ENCODE measurements around the gene ALPL.
"Not testable (repeated sequence)": the region's sequence is repeated elsewhere in the genome, so short reads cannot be mapped to it uniquely, and the experiment has no call there.

The ALPL gene

DNA sequence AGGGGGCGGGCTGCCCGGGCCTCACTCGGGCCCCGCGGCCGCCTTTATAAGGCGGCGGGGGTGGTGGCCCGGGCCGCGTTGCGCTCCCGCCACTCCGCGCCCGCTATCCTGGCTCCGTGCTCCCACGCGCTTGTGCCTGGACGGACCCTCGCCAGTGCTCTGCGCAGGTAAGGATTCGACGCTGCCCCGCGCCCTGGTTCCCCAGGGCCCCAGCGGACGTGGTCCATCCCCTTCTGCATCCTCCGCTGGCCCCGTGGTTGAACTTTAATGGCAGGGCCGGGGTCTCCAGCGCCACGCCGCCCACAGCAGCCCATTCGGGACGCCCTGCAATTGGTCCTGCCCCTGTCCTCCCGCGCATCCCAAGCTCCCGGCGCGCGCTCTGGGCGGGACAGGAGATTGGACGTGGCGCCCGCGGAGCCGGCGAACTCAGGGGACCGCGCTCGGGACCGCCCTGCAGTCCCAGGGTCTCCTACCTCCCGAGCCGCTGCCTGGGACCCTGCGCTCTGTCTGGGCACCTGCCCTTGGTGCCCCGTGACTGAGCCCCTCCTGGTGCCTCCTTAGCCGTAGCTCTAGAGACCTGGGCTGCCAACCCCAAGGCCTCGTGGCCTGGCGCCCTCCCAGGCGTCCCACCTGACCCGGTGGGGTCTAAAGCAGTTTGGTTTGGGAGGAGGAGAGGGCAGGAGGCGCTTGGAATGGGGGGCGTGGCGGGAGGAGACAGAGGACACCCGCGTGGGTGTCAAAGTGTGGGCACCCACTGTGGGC lies at the start of gene ALPL:
Gene ALPL, plus strand, starts transcription at position 73 of the 762 bp plus-strand sequence. CDS start 44,659 bp downstream, outside the sequence.
- H3K27ac ChIP-seq (ENCODE audit: low read depth, low read length) = no peak within 1 kb of the TSS
- peaks cover 6 to 40% (median 31%) of the 10 kb centered on the region in 5 donors for H3K4me1 ChIP-seq (ENCODE audit: control insufficient read depth in 5 of 5, insufficient read depth in 5 of 5, low read length in 5 of 5)
- no peaks in the 10 kb centered on the region for H3K9me3 ChIP-seq (ENCODE audit: control insufficient read depth in 5 of 5, low read length in 5 of 5)
- peak within 1 kb of the TSS; percentile 25 to 58 (median 42) for H3K4me3 ChIP-seq (ENCODE audit: low read depth in 1 of 5, low read length in 5 of 5)
- peak within 1 kb of the TSS in 2 of 5 donors; percentile 14 to 60 for H3K9ac ChIP-seq (ENCODE audit: low read length in 5 of 5)
- peaks cover 0 to 35% (median 12%) of the 10 kb centered on the region in 5 donors for H3K27me3 ChIP-seq (ENCODE audit: control insufficient read depth in 5 of 5, insufficient read depth in 4 of 5, low read length in 5 of 5)
- no peaks in the 10 kb centered on the region for H3K36me3 ChIP-seq (ENCODE audit: control insufficient read depth in 5 of 5, insufficient read depth in 5 of 5, low read length in 5 of 5)

DNA sequence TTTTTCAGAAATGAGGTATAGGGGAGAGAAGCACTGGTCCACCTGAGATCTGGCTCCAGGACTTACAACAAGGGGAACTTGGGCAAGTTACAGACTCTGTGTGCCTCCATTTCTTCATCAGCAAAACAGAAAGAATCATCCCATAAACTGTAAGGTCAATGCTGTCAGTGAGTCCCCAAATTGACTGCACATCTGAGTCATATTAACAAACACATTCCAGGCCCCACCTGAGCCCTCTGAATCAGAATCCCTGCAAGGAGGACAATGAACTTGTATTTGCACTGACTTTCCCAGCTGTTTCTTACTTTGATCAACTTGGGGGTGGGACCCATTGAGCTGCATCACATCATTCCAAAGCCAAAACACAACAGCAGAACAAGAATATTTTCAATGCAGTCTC lies 44.1 kb upstream of the ALPL start:
- not testable (repeated sequence) for H3K9me3 ChIP-seq (ENCODE audit: control insufficient read depth in 5 of 5, low read length in 5 of 5); H3K4me1 ChIP-seq (ENCODE audit: control insufficient read depth in 5 of 5, insufficient read depth in 5 of 5, low read length in 5 of 5)

DNA sequence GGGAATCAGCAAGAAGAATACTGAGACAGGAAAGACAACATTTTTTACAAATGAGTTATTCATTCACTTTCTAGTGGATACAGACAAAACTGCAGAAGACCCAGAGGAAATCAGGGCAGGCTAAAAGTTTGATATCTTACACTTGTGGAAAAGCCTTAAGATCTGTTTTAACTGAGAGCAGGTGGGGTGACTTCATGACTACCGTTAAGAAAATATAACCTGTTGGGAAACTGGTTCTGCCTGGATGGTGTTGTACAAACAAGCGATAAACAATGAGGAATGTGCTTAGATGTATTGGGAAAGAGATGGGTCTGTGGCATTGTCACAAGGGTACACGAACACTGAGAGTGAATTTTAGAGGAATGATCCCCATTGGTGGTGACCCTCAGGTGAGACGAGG lies 41.3 kb upstream of the ALPL start:
- not testable (repeated sequence) for H3K27ac ChIP-seq (ENCODE audit: low read depth, low read length); H3K27me3 ChIP-seq (ENCODE audit: control insufficient read depth in 5 of 5, insufficient read depth in 4 of 5, low read length in 5 of 5); H3K9ac ChIP-seq (ENCODE audit: low read length in 5 of 5); H3K9me3 ChIP-seq (ENCODE audit: control insufficient read depth in 5 of 5, low read length in 5 of 5); H3K4me3 ChIP-seq (ENCODE audit: low read depth in 1 of 5, low read length in 5 of 5)
- peaks cover 3 to 15% (median 3%) of the 10 kb centered on the region in 5 donors for H3K36me3 ChIP-seq (ENCODE audit: control insufficient read depth in 5 of 5, insufficient read depth in 5 of 5, low read length in 5 of 5)
- H3K4me1 ChIP-seq (ENCODE audit: control insufficient read depth in 5 of 5, insufficient read depth in 5 of 5, low read length in 5 of 5) = peaks cover 0 to 10% (median 5%) of the 10 kb centered on the region in 5 donors

More for the DNA sequence above, 44.1 kb upstream of the ALPL start:
- H3K36me3 ChIP-seq (ENCODE audit: control insufficient read depth in 5 of 5, insufficient read depth in 5 of 5, low read length in 5 of 5); H3K27me3 ChIP-seq (ENCODE audit: control insufficient read depth in 5 of 5, insufficient read depth in 4 of 5, low read length in 5 of 5); H3K4me3 ChIP-seq (ENCODE audit: low read depth in 1 of 5, low read length in 5 of 5); H3K9ac ChIP-seq (ENCODE audit: low read length in 5 of 5); H3K27ac ChIP-seq (ENCODE audit: low read depth, low read length): not testable (repeated sequence)

DNA sequence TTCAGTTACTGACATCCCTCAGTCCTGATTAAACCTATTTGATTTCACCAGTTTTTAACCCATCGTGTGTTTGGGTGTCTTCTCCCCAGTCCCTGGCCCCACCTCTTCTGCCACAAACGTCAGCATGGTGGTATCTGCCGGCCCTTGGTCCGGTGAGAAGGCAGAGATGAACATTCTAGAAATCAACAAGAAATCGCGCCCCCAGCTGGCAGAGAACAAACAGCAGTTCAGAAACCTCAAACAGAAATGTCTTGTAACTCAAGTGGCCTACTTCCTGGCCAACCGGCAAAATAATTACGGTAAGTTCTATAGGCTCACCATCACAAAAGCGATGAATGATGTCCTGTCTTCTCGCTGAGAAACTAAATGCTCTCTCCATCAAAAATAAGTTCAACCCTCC lies 40.6 kb upstream of the ALPL start:
- peaks cover 0 to 14% (median 8%) of the 10 kb centered on the region in 5 donors for H3K4me1 ChIP-seq (ENCODE audit: control insufficient read depth in 5 of 5, insufficient read depth in 5 of 5, low read length in 5 of 5)
- H3K9me3 ChIP-seq (ENCODE audit: control insufficient read depth in 5 of 5, low read length in 5 of 5) = no peaks in the 10 kb centered on the region
- H3K9ac ChIP-seq (ENCODE audit: low read length in 5 of 5) = no peak overlapping the region
- H3K27ac ChIP-seq (ENCODE audit: low read depth, low read length) = no peak overlapping the region
- no peaks in the 10 kb centered on the region for H3K27me3 ChIP-seq (ENCODE audit: control insufficient read depth in 5 of 5, insufficient read depth in 4 of 5, low read length in 5 of 5)
- H3K36me3 ChIP-seq (ENCODE audit: control insufficient read depth in 5 of 5, insufficient read depth in 5 of 5, low read length in 5 of 5) = peaks cover 3 to 21% (median 3%) of the 10 kb centered on the region in 5 donors
- H3K4me3 ChIP-seq (ENCODE audit: low read depth in 1 of 5, low read length in 5 of 5) = no peak overlapping the region

DNA sequence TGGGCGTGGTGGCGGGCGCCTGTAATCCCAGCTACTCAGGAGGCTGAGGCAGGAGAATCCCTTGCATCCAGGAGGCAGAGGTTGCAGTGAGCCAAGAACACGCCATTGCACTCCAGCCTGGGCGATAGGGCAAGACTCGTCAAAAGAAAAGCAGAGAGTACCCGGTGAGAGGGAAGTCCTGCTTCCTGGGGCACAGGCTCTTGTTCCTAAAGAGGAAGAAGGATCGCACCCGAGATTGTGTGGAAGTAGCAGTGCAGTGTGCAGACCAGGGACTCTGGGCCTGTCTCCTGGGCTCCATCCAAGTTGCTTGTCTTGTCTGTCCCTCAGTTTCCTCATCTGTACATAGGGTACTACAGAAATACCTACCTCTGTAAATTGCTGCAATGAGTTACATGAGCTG lies 39.6 kb upstream of the ALPL start:
- H3K4me3 ChIP-seq (ENCODE audit: low read depth in 1 of 5, low read length in 5 of 5) = no peak overlapping the region
- H3K27me3 ChIP-seq (ENCODE audit: control insufficient read depth in 5 of 5, insufficient read depth in 4 of 5, low read length in 5 of 5) = no peaks in the 10 kb centered on the region
- H3K9ac ChIP-seq (ENCODE audit: low read length in 5 of 5) = no peak overlapping the region
- no peaks in the 10 kb centered on the region for H3K9me3 ChIP-seq (ENCODE audit: control insufficient read depth in 5 of 5, low read length in 5 of 5)
- peaks cover 3 to 27% (median 3%) of the 10 kb centered on the region in 5 donors for H3K36me3 ChIP-seq (ENCODE audit: control insufficient read depth in 5 of 5, insufficient read depth in 5 of 5, low read length in 5 of 5)
- peaks cover 0 to 14% (median 8%) of the 10 kb centered on the region in 5 donors for H3K4me1 ChIP-seq (ENCODE audit: control insufficient read depth in 5 of 5, insufficient read depth in 5 of 5, low read length in 5 of 5)
- H3K27ac ChIP-seq (ENCODE audit: low read depth, low read length) = no peak overlapping the region

DNA sequence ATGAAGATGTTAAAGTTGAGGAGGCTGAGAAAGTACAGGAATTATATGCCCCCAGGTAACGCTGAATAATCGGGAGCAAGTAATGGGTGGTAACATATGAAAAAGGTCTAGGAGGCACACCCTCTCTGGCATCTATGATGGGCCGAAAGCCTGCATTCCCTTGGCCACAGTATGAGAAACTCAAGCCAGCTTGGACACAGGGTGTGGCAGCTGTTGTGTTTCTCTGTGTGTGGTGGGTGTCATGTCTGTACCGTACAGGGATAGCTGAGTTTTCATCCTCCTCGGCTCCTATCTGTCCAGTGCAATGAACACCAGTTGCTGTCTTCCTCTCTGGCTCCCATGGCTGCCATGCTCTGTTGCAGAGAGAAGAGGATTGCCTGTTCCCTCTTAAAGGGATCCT lies 36.4 kb upstream of the ALPL start:
- peaks cover 4 to 34% (median 8%) of the 10 kb centered on the region in 5 donors for H3K36me3 ChIP-seq (ENCODE audit: control insufficient read depth in 5 of 5, insufficient read depth in 5 of 5, low read length in 5 of 5)
- no peak overlapping the region for H3K9ac ChIP-seq (ENCODE audit: low read length in 5 of 5)
- H3K27ac ChIP-seq (ENCODE audit: low read depth, low read length) = no peak overlapping the region
- H3K9me3 ChIP-seq (ENCODE audit: control insufficient read depth in 5 of 5, low read length in 5 of 5) = no peaks in the 10 kb centered on the region
- no peaks in the 10 kb centered on the region for H3K27me3 ChIP-seq (ENCODE audit: control insufficient read depth in 5 of 5, insufficient read depth in 4 of 5, low read length in 5 of 5)
- no peak overlapping the region for H3K4me3 ChIP-seq (ENCODE audit: low read depth in 1 of 5, low read length in 5 of 5)
- peaks cover 0 to 14% (median 8%) of the 10 kb centered on the region in 5 donors for H3K4me1 ChIP-seq (ENCODE audit: control insufficient read depth in 5 of 5, insufficient read depth in 5 of 5, low read length in 5 of 5)

DNA sequence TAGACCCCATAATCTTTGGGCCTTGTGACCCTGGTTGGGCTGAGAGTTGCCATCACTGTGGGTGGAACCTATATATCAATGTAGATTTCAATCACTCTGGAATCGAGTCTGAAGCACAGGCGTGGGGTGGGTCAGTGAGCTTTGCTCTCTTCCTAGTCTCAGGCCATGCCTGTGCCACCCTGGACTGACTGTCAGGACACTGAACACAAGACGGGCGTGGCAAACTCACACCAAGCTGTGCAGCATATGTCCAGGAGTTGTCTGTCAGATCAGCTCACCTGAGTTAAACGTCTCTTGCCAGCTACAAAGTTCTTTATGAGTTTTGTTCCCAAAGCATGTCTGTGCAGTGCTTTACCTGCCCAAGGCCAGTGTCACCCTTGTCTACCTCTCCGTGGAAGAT lies 30.9 kb upstream of the ALPL start:
- no peak overlapping the region for H3K9ac ChIP-seq (ENCODE audit: low read length in 5 of 5)
- no peak overlapping the region for H3K27ac ChIP-seq (ENCODE audit: low read depth, low read length)
- no peaks in the 10 kb centered on the region for H3K27me3 ChIP-seq (ENCODE audit: control insufficient read depth in 5 of 5, insufficient read depth in 4 of 5, low read length in 5 of 5)
- peaks cover 13 to 41% (median 22%) of the 10 kb centered on the region in 5 donors for H3K36me3 ChIP-seq (ENCODE audit: control insufficient read depth in 5 of 5, insufficient read depth in 5 of 5, low read length in 5 of 5)
- no peak overlapping the region for H3K4me3 ChIP-seq (ENCODE audit: low read depth in 1 of 5, low read length in 5 of 5)
- no peaks in the 10 kb centered on the region for H3K9me3 ChIP-seq (ENCODE audit: control insufficient read depth in 5 of 5, low read length in 5 of 5)
- peaks cover 0 to under 1% (median 0%) of the 10 kb centered on the region in 5 donors for H3K4me1 ChIP-seq (ENCODE audit: control insufficient read depth in 5 of 5, insufficient read depth in 5 of 5, low read length in 5 of 5)

DNA sequence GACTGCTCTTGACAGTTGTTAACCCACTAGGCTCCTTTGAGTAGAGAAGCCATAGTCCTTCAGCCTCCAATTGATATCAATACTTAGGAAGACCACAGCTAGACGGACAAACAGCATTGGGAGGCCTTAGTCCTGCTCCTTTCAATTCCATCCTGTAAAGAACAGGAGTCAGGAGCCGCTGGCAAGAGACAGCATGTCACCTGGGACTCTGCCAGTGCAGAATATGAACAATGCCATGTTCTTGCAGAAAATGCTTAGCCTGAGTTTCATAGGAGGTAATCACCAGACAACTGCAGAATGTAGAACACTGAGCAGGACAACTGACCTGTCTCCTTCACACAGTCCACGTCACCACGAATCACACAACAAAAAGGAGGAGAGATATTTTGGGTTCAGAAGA lies 25.3 kb upstream of the ALPL start:
- not testable (repeated sequence) for H3K4me1 ChIP-seq (ENCODE audit: control insufficient read depth in 5 of 5, insufficient read depth in 5 of 5, low read length in 5 of 5); H3K9ac ChIP-seq (ENCODE audit: low read length in 5 of 5); H3K27me3 ChIP-seq (ENCODE audit: control insufficient read depth in 5 of 5, insufficient read depth in 4 of 5, low read length in 5 of 5); H3K9me3 ChIP-seq (ENCODE audit: control insufficient read depth in 5 of 5, low read length in 5 of 5); H3K4me3 ChIP-seq (ENCODE audit: low read depth in 1 of 5, low read length in 5 of 5); H3K27ac ChIP-seq (ENCODE audit: low read depth, low read length)
- peaks cover 3 to 15% (median 8%) of the 10 kb centered on the region in 5 donors for H3K36me3 ChIP-seq (ENCODE audit: control insufficient read depth in 5 of 5, insufficient read depth in 5 of 5, low read length in 5 of 5)

DNA sequence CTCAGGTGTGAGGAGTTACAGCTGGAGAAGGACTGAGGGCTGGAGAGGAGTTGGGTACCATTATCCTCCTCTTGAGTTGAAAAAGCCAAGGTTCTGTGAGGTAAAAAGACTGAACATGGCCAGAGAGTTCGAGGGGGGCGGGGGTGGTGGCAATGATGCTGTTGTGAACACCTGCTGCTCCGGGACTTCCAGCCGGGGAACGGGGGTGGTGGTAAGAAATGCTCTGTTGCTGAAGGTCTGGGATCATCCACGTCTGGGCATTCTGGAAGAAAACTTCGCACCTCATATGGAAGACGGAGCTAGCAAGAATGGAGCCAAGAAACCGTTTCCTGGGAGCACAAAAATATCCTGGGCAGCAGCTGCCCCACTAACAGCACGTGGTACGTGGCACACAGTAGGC lies 20.1 kb upstream of the ALPL start:
- H3K4me3 ChIP-seq (ENCODE audit: low read depth in 1 of 5, low read length in 5 of 5) = no peak overlapping the region
- H3K9me3 ChIP-seq (ENCODE audit: control insufficient read depth in 5 of 5, low read length in 5 of 5) = peaks cover 0 to 4% (median 0%) of the 10 kb centered on the region in 5 donors
- H3K4me1 ChIP-seq (ENCODE audit: control insufficient read depth in 5 of 5, insufficient read depth in 5 of 5, low read length in 5 of 5) = peaks cover 0 to 16% (median 7%) of the 10 kb centered on the region in 5 donors
- H3K36me3 ChIP-seq (ENCODE audit: control insufficient read depth in 5 of 5, insufficient read depth in 5 of 5, low read length in 5 of 5) = no peaks in the 10 kb centered on the region
- no peak overlapping the region for H3K9ac ChIP-seq (ENCODE audit: low read length in 5 of 5)
- no peak overlapping the region for H3K27ac ChIP-seq (ENCODE audit: low read depth, low read length)
- H3K27me3 ChIP-seq (ENCODE audit: control insufficient read depth in 5 of 5, insufficient read depth in 4 of 5, low read length in 5 of 5) = peaks cover 0 to 12% (median 6%) of the 10 kb centered on the region in 5 donors

DNA sequence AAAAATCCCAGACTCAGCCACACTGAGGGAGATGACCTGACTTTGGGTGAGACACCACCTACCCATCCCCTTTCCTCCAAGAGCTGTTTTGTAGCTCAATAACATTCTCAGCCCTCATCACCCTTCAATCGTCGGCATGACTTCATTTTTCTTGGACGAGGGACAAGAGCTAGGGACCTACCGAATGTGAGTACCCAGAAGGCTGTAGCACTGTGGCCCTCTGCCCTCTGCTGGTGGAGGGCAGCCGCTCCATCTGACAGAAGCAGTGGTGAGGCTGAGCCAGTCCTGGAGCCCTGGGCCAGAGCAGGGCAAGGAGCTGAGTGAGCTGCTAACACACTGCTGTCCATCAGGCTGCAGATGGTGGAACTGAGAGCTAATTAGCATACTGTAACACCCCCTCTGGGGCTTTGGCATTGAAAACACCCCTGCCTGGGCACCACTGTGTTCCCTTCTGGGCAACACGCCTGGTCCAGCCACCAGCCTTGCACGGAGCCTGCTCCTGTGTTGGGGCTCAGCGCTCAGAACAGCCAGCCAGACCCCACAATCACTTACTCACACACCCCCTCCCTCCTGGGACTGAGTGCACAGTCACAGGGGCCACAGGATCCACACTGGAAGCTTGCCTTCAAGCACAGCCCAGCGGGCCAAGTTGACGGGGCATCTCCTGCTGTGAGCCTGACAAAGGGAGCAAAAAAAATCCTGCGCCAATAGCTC lies 18.3 kb upstream of the ALPL start:
- H3K4me1 ChIP-seq (ENCODE audit: control insufficient read depth in 5 of 5, insufficient read depth in 5 of 5, low read length in 5 of 5) = peaks cover 0 to 16% (median 7%) of the 10 kb centered on the region in 5 donors
- H3K4me3 ChIP-seq (ENCODE audit: low read depth in 1 of 5, low read length in 5 of 5) = no peak overlapping the region
- H3K9me3 ChIP-seq (ENCODE audit: control insufficient read depth in 5 of 5, low read length in 5 of 5) = peaks cover 0 to 4% (median 0%) of the 10 kb centered on the region in 5 donors
- H3K27me3 ChIP-seq (ENCODE audit: control insufficient read depth in 5 of 5, insufficient read depth in 4 of 5, low read length in 5 of 5) = peaks cover 0 to 12% (median 6%) of the 10 kb centered on the region in 5 donors
- no peak overlapping the region for H3K27ac ChIP-seq (ENCODE audit: low read depth, low read length)
- no peak overlapping the region for H3K9ac ChIP-seq (ENCODE audit: low read length in 5 of 5)
- H3K36me3 ChIP-seq (ENCODE audit: control insufficient read depth in 5 of 5, insufficient read depth in 5 of 5, low read length in 5 of 5) = no peaks in the 10 kb centered on the region
